Measurements from ENCODE around the gene SPATA33. TPM values are rescaled to one million over a fixed set of nuclear protein-coding genes. Genes with fewer than 3 reads are reported as not detected.
"Not testable (repeated sequence)": the region's sequence is repeated elsewhere in the genome, so short reads cannot be mapped to it uniquely, and the experiment has no call there.

SPATA33 gene
- total RNA-seq, 1 experiment from 2014 or later, result 7.2 TPM

DNA sequence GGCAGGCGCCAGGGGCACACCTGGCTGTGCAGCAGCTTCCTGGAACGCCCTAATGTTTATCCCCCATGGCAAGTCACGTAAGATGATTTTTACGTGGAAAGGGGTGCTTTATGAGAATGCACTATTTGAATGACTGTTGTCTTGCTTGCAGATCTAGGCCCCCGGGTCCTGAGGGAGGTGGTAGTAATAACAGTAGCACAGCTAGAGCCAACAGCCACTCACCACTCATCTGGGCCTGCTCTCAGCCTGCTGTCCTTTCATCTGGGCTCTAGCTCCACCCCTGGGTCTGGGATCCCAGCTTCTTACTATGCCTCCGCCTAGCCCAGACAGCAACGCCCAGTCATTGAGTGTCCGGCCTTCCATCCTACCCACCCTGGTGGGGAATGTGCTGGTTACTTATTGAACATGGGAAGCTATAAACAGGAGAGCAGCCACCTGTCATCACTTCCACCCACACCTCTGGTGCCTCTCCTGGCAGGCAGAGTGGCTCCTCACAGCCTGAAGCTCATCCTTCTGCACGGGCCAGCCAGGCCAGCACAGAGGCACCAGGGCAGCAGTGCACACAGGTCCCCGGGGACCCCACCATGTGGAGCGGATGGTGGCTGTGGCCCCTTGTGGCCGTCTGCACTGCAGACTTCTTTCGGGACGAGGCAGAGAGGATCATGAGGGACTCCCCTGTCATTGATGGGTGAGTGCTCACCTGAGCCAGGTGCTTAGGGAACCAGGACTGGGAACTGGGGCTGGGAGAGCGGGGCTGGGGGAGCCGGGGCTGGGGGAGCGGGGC, 27.6 kb upstream of the SPATA33 start:
- Mint-ChIP-seq H3K36me3 (ENCODE audit: insufficient read depth, unreplicated experiment) (no peaks in the 10 kb centered on the region), H3K4me3 (ENCODE audit: unreplicated experiment) (no peak overlapping the region), H3K27ac (ENCODE audit: low read depth, unreplicated experiment) (no peak overlapping the region), H3K9me3 (ENCODE audit: unreplicated experiment) (no peaks in the 10 kb centered on the region), H3K27me3 (ENCODE audit: insufficient read depth, unreplicated experiment) (peaks cover 9% of the 10 kb centered on the region), H3K4me1 (ENCODE audit: insufficient read depth, unreplicated experiment) (peaks cover 6% of the 10 kb centered on the region)
- TF ChIP-seq, protein P1, sequence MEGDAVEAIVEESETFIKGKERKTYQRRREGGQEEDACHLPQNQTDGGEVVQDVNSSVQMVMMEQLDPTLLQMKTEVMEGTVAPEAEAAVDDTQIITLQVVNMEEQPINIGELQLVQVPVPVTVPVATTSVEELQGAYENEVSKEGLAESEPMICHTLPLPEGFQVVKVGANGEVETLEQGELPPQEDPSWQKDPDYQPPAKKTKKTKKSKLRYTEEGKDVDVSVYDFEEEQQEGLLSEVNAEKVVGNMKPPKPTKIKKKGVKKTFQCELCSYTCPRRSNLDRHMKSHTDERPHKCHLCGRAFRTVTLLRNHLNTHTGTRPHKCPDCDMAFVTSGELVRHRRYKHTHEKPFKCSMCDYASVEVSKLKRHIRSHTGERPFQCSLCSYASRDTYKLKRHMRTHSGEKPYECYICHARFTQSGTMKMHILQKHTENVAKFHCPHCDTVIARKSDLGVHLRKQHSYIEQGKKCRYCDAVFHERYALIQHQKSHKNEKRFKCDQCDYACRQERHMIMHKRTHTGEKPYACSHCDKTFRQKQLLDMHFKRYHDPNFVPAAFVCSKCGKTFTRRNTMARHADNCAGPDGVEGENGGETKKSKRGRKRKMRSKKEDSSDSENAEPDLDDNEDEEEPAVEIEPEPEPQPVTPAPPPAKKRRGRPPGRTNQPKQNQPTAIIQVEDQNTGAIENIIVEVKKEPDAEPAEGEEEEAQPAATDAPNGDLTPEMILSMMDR (IDR thresholded peaks at IDR 0.05; ENCODE audit: unreplicated experiment), result no peak
- BruUV-seq (replicated peaks), result no TSS peak
- CTCF ChIA-PET, result interaction anchor here (0.6 to 1.9 kb wide), 3 partner anchors 11 to 248 kb away, joined by 3 to 8 read pairs (median 4); no protein-coding TSS in a partner anchor
- DNase-seq (ENCODE audit: unreplicated experiment), result no peak
- POLR2A ChIA-PET, result no interaction called here
- intact Hi-C loops (cut with micrococcal nuclease), result no loop called here

DNA sequence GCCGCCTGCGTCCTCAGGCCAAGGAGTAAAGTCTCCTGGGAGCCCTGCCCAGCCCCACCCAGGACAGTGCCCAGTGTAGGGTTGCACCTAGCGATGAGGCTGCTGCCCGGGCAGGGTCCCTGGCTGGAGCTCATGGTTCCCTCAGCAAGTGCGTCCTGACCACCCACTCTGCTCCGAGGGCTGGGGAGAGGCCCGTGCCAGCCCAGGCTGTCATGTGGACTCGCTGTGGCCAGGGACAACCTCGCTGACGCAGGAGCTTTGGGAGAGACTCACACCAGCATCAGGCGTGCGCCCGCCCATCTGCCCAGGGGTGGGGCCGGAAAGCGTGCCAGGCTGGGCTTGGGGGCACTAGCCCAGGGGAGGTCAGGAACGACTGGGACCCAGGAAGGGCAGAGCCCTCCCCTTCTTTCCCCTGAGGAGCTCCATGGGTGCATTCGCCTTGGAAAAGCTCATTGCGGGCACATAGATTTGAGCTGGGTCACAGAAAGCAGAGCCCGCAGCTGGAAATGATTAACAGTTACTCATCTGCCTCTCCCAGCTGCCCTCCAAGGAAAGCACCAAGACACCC, 24.5 kb upstream of the SPATA33 start:
- CTCF ChIA-PET, result interaction anchor here (0.5 to 2.4 kb wide), 6 partner anchors 9 to 208 kb away, joined by 3 to 15 read pairs (median 4); no protein-coding TSS in a partner anchor
- Mint-ChIP-seq H3K27me3 (ENCODE audit: insufficient read depth, unreplicated experiment) (no peaks in the 10 kb centered on the region), H3K4me1 (ENCODE audit: insufficient read depth, unreplicated experiment) (peaks cover 6% of the 10 kb centered on the region), H3K36me3 (ENCODE audit: insufficient read depth, unreplicated experiment) (no peaks in the 10 kb centered on the region), H3K4me3 (ENCODE audit: unreplicated experiment) (no peak overlapping the region), H3K9me3 (ENCODE audit: unreplicated experiment) (no peaks in the 10 kb centered on the region), H3K27ac (ENCODE audit: low read depth, unreplicated experiment) (no peak overlapping the region)
- intact Hi-C loops (cut with micrococcal nuclease), result loop anchor here (2.0 kb wide), 1 partner anchor 30 kb away; no protein-coding TSS in a partner anchor
- POLR2A ChIA-PET, result interaction anchor here (0.6 to 2.3 kb wide), 8 partner anchors 10 to 239 kb away, joined by 3 to 8 read pairs (median 5); partner anchors contain the start of gene TCF25
- peak; percentile 59 for DNase-seq (ENCODE audit: unreplicated experiment)
- TF ChIP-seq, protein P1 (IDR thresholded peaks at IDR 0.05; ENCODE audit: unreplicated experiment), result no peak
- BruUV-seq (replicated peaks), result no TSS peak

DNA sequence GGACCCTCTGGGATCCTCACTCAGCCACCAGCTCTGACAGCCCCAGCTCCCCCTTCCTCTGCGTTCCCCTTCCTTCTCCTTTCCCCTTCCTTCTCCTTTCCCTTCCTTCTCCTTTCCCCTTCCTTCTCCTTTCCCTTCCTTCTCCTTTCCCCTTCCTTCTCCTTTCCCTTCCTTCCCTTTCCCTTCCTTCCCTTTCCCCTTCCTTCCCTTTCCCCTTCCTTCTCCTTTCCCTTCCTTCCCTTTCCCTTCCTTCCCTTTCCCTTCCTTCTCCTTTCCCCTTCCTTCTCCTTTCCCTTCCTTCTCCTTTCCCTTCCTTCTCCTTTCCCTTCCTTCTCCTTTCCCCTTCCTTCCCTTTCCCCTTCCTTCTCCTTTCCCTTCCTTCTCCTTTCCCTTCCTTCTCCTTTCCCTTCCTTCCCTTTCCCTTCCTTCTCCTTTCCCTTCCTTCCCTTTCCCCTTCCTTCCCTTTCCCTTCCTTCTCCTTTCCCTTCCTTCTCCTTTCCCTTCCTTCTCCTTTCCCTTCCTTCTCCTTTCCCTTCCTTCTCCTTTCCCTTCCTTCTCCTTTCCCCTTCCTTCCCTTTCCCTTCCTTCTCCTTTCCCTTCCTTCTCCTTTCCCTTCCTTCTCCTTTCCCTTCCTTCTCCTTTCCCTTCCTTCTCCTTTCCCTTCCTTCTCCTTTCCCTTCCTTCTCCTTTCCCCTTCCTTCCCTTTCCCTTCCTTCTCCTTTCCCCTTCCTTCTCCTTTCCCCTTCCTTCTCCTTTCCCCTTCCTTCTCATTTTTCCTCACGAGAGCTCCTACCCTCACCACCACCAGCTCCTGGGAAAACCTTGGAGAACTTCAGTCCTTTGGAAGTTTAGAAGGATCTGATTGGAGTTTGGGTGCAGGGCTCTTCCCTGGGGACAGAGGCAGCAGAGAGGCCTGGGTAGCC, 22.9 kb upstream of the SPATA33 start:
- H3K4me3 Mint-ChIP-seq (ENCODE audit: unreplicated experiment); H3K27ac Mint-ChIP-seq (ENCODE audit: low read depth, unreplicated experiment); H3K36me3 Mint-ChIP-seq (ENCODE audit: insufficient read depth, unreplicated experiment); H3K4me1 Mint-ChIP-seq (ENCODE audit: insufficient read depth, unreplicated experiment); H3K9me3 Mint-ChIP-seq (ENCODE audit: unreplicated experiment); BruUV-seq (replicated peaks); H3K27me3 Mint-ChIP-seq (ENCODE audit: insufficient read depth, unreplicated experiment); intact Hi-C loops (cut with micrococcal nuclease); DNase-seq (ENCODE audit: unreplicated experiment): not testable (repeated sequence)
- POLR2A ChIA-PET, result interaction anchor here (0.7 to 1.7 kb wide), 2 partner anchors 12 to 305 kb away, joined by 4 to 6 read pairs; no protein-coding TSS in a partner anchor
- CTCF ChIA-PET, result interaction anchor here (0.5 to 0.6 kb wide), 2 partner anchors 45 to 228 kb away, joined by 3 read pairs; no protein-coding TSS in a partner anchor

DNA sequence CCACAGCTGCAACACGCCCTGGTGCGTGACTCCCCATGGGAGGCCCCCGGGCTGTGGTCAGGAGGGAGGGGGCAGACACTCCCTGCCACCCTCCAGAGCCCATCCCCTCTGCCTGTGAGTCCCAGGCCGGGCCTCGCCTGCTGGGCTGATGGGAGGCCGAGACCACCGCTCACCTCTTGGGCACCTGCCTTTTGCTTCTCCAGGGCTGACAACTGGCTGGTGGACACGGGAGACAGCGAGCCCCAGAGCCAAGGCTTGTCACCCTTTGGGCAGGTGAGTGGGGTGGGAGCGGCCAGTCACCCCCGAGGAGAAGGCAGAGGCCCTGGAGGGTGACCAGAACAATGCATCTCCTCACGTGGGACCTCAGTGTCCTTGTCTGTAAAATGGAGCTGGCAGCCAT, 21.0 kb upstream of the SPATA33 start:
- no peak for DNase-seq (ENCODE audit: unreplicated experiment)
- Mint-ChIP-seq H3K4me1 (ENCODE audit: insufficient read depth, unreplicated experiment) (peaks cover 14% of the 10 kb centered on the region), H3K36me3 (ENCODE audit: insufficient read depth, unreplicated experiment) (no peaks in the 10 kb centered on the region), H3K27ac (ENCODE audit: low read depth, unreplicated experiment) (no peak overlapping the region), H3K9me3 (ENCODE audit: unreplicated experiment) (no peaks in the 10 kb centered on the region), H3K27me3 (ENCODE audit: insufficient read depth, unreplicated experiment) (no peaks in the 10 kb centered on the region), H3K4me3 (ENCODE audit: unreplicated experiment) (no peak overlapping the region)
- ChIA-PET CTCF (interaction anchor here (0.7 kb wide), 1 partner anchor 225 kb away, joined by 3 read pairs; no protein-coding TSS in a partner anchor), POLR2A (no interaction called here)
- intact Hi-C loops (cut with micrococcal nuclease), result no loop called here
- no TSS peak for BruUV-seq (replicated peaks)
- TF ChIP-seq, protein P1 (IDR thresholded peaks at IDR 0.05; ENCODE audit: unreplicated experiment), result no peak
